Neuronal stem cell (in vitro differentiated cells): ENCODE measurements around the gene WFDC10A.

Experiments used
- DNase-seq: peaks from one replicate; pipeline ENCODE4 v3.0.0-alpha.2; 2013; ENCODE audit warnings: low spot score
- H2AFZ ChIP-seq: one replicate; pipeline ENCODE4 v1.6.1; 2013; ENCODE audit warnings: mild to moderate bottlenecking, low read length, inconsistent platforms
- H2AK5ac ChIP-seq: 2 replicates; pipeline ENCODE4 v1.6.1; 2013; ENCODE audit warnings: low read depth, mild to moderate bottlenecking, inconsistent platforms, low read length, moderate library complexity, mixed read lengths
- H2BK120ac ChIP-seq: 2 replicates; pipeline ENCODE4 v1.6.1; 2013; ENCODE audit warnings: low read depth, mild to moderate bottlenecking, inconsistent platforms, low read length, moderate library complexity, mixed read lengths
- H2BK12ac ChIP-seq: one replicate; pipeline ENCODE4 v1.6.1; 2013; ENCODE audit warnings: low read length, inconsistent platforms
- H2BK15ac ChIP-seq: 2 replicates; pipeline ENCODE4 v1.6.1; 2013; ENCODE audit warnings: mild to moderate bottlenecking, low read length, inconsistent platforms, mixed read lengths
- H2BK5ac ChIP-seq: one replicate; pipeline ENCODE4 v1.6.1; 2013; ENCODE audit warnings: inconsistent platforms, mild to moderate bottlenecking, low read length, moderate library complexity
- H3K14ac ChIP-seq: one replicate; pipeline ENCODE4 v1.6.1; 2013; ENCODE audit warnings: low read length, inconsistent platforms
- H3K18ac ChIP-seq: 2 replicates; pipeline ENCODE4 v1.6.1; 2013; ENCODE audit warnings: low read length, inconsistent platforms
- H3K23ac ChIP-seq: 2 replicates; pipeline ENCODE4 v1.6.1; 2013; ENCODE audit warnings: low read depth, mild to moderate bottlenecking, mixed read lengths, low read length, inconsistent platforms; ENCODE audit not compliant: poor library complexity
- H3K27ac ChIP-seq: replicated peaks from 3 replicates; pipeline ENCODE4 v1.5.1; 2013; ENCODE audit warnings: low read length, inconsistent platforms
- H3K27me3 ChIP-seq, 3 experiments: 2 replicates each; pipeline ENCODE4 v1.6.1; 2013; ENCODE audit warnings: low read length in 3 of 3, mild to moderate bottlenecking in 2 of 3, inconsistent platforms in 1 of 3, low read depth in 1 of 3, mixed read lengths in 1 of 3, moderate library complexity in 1 of 3; ENCODE audit not compliant: control insufficient read depth in 3 of 3, insufficient read depth in 3 of 3
- H3K36me3 ChIP-seq, 2 donors: replicated peaks in 1 of 2; 2 replicates each; pipeline ENCODE4 v1.6.1; 2013; ENCODE audit warnings: low read length in 2 of 2; ENCODE audit not compliant: control insufficient read depth in 2 of 2, insufficient read depth in 2 of 2
- H3K4ac ChIP-seq: 2 replicates; pipeline ENCODE4 v1.6.1; 2013; ENCODE audit warnings: inconsistent platforms, mild to moderate bottlenecking, low read length, moderate library complexity
- H3K4me1 ChIP-seq, 2 donors: 1 replicate in 1 of 2; 2 replicates in 1 of 2; pipeline ENCODE4 v1.6.1; 2013; ENCODE audit warnings: low read length in 2 of 2, low read depth in 1 of 2; ENCODE audit not compliant: control insufficient read depth in 2 of 2, insufficient read depth in 1 of 2
- H3K4me2 ChIP-seq: one replicate; pipeline ENCODE4 v1.6.1; 2013; ENCODE audit warnings: mild to moderate bottlenecking, low read length, inconsistent platforms; ENCODE audit not compliant: insufficient read depth, poor library complexity, severe bottlenecking
- H3K4me3 ChIP-seq, 2 donors: 2 replicates each; pipeline ENCODE4 v1.5.1; 2013; ENCODE audit warnings: low read length in 2 of 2, mild to moderate bottlenecking in 2 of 2, inconsistent platforms in 1 of 2, moderate library complexity in 1 of 2
- H3K79me1 ChIP-seq: one replicate; pipeline ENCODE4 v1.6.1; 2013; ENCODE audit warnings: low read depth, mild to moderate bottlenecking, inconsistent platforms, low read length, moderate library complexity
- H3K9ac ChIP-seq: one replicate; pipeline ENCODE4 v1.6.1; 2013; ENCODE audit warnings: mild to moderate bottlenecking, low read depth, low read length, inconsistent platforms; ENCODE audit not compliant: poor library complexity
- H3K9me3 ChIP-seq, 2 donors: replicated peaks in 1 of 2; 2 replicates each; pipeline versions ENCODE3 to v1.6.1; 2013; ENCODE audit warnings: low read length in 2 of 2, mild to moderate bottlenecking in 2 of 2, inconsistent platforms in 1 of 2, low read depth in 1 of 2, mixed read lengths in 1 of 2, moderate library complexity in 1 of 2; ENCODE audit not compliant: control insufficient read depth in 2 of 2, insufficient read depth in 1 of 2
- H4K8ac ChIP-seq: one replicate; pipeline ENCODE4 v1.6.1; 2013; ENCODE audit warnings: low read depth, mild to moderate bottlenecking, inconsistent platforms, low read length, moderate library complexity
- H4K91ac ChIP-seq: one replicate; pipeline ENCODE4 v1.6.1; 2013; ENCODE audit warnings: low read length, low read depth, mild to moderate bottlenecking, inconsistent platforms; ENCODE audit not compliant: poor library complexity

WFDC10A gene

GRCh38 chr20:45672765-45673164 lies 43.2 kb downstream of the WFDC10A start:
- no peak overlapping the region for H3K27ac ChIP-seq
- no peak overlapping the region for H3K4ac ChIP-seq
- no peak overlapping the region for H3K14ac ChIP-seq
- no peak overlapping the region for H3K4me3 ChIP-seq
- no peak overlapping the region for H4K8ac ChIP-seq
- no peak overlapping the region for H2BK12ac ChIP-seq
- no peak overlapping the region for H2AFZ ChIP-seq
- no peak overlapping the region for H2AK5ac ChIP-seq
- H3K18ac ChIP-seq: no peak overlapping the region
- no peak for DNase-seq
- H3K4me1 ChIP-seq: no peaks in the 10 kb centered on the region
- no peak overlapping the region for H4K91ac ChIP-seq
- H3K4me2 ChIP-seq: no peak overlapping the region
- no peak overlapping the region for H3K23ac ChIP-seq
- H3K79me1 ChIP-seq: no peaks in the 10 kb centered on the region
- H2BK15ac ChIP-seq: no peak overlapping the region
- no peak overlapping the region for H2BK5ac ChIP-seq
- H3K27me3 ChIP-seq: no peaks in the 10 kb centered on the region
- H3K9me3 ChIP-seq: no peaks in the 10 kb centered on the region
- H3K9ac ChIP-seq: no peak overlapping the region
- no peaks in the 10 kb centered on the region for H3K36me3 ChIP-seq
- H2BK120ac ChIP-seq: no peak overlapping the region

DNA sequence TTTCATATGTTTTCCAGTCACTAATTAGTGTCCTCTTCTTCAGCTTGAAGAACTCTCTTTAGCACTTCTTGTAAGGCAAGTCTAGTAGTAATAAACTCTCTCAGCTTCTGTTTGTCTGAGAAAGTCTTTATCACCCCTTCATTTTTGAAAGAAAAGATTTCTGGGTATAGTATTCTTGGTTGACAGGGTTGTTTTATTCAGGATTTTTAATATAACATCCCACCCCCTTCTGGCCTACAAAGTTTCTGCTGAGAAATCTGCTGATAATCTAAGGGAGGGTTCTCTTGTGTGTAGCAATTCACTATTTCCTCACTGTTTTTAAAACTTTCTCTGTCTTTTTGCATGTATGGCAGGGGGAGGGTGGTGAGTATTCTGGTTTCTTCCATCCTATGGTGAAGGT lies 50.1 kb downstream of the WFDC10A start:
- Histone ChIP-seq H2BK120ac (no peak overlapping the region), H3K36me3 (no peaks in the 10 kb centered on the region), H3K27me3 (no peaks in the 10 kb centered on the region), H3K27ac (no peak overlapping the region), H3K79me1 (no peaks in the 10 kb centered on the region), H3K4me2 (no peak overlapping the region), H3K4me1 (no peaks in the 10 kb centered on the region), H2AK5ac (no peak overlapping the region), H2BK12ac (no peak overlapping the region), H4K91ac (no peak overlapping the region), H3K14ac (no peak overlapping the region), H3K4me3 (no peak overlapping the region), H2BK5ac (no peak overlapping the region), H3K9me3 (peaks cover 0 to 2% of the 10 kb centered on the region in 2 donors), H3K23ac (no peak overlapping the region), H3K18ac (no peak overlapping the region), H3K4ac (no peak overlapping the region), H4K8ac (no peak overlapping the region), H2AFZ (no peak overlapping the region), H2BK15ac (no peak overlapping the region), H3K9ac (no peak overlapping the region)
- no peak for DNase-seq
